A549 (cell line): ENCODE measurements around the gene STN1. TPM values are rescaled to one million over a fixed set of nuclear protein-coding genes. Genes with fewer than 3 reads are reported as not detected.

Experiments
- ATAC-seq, 2 experiments: fragments of 200-7000 bp in 1 of 2; fragments of >200 bp in 1 of 2; cut with Nextera tagmentation in 1 of 2; cut with Tn5 transposase in 1 of 2; 3 replicates each; pipeline versions ENCODE4 v1.8.0 to v1.9.1; 2018 to 2020; ENCODE audit warnings: mild to moderate bottlenecking in 1 of 2, moderate library complexity in 1 of 2
- CTCF ChIA-PET: fragments of 300-600 bp; sonication (Branson Sonifier 250); formaldehyde crosslinking; extraction: SDS; loops from one replicate; lab custom pipeline; 2021; ENCODE audit warnings: antibody characterized with exemption, inconsistent platforms; lab: Yijun Ruan, JAX
- POLR2A ChIA-PET: fragments of 350-600 bp; formaldehyde crosslinking; extraction: SDS; loops from one replicate; lab custom pipeline; 2021; ENCODE audit warnings: antibody characterized with exemption, inconsistent platforms; lab: Yijun Ruan, JAX
- DNase-seq, 2 experiments: peaks; one replicate each; pipeline versions ENCODE4 v3.0.0 to v3.0.0-alpha.2; 2011 to 2016; ENCODE audit warnings: low read depth in 1 of 2, low spot score in 1 of 2
- FAIRE-seq: peaks from 2 replicates; lab custom pipeline; 2011; peaks lifted over from hg19 to GRCh38; lab: Jason Lieb, UNC
- H3K27ac ChIP-seq, 2 experiments: fragments of >200 bp; sonication (Bioruptor Twin); formaldehyde crosslinking; 3 replicates each; pipeline ENCODE4 v1.5.1; 2016 to 2017
- H3K4me1 ChIP-seq: fragments of >200 bp; sonication (Bioruptor Twin); formaldehyde crosslinking; 3 replicates; pipeline ENCODE4 v1.6.1; 2016
- H3K4me2 ChIP-seq: fragments of >200 bp; sonication (Bioruptor Twin); formaldehyde crosslinking; 3 replicates; pipeline ENCODE4 v1.6.1; 2016
- H3K4me3 ChIP-seq: fragments of >200 bp; sonication (Bioruptor Twin); formaldehyde crosslinking; 3 replicates; pipeline ENCODE4 v1.5.1; 2016
- H3K9me3 ChIP-seq: fragments of >200 bp; sonication (Bioruptor Twin); formaldehyde crosslinking; 3 replicates; pipeline ENCODE4 v1.6.1; 2016
- BHLHE40 ChIP-seq: IDR thresholded peaks from 2 replicates; pipeline ENCODE4 v1.6.1; 2012; ENCODE audit warnings: low read depth, low read length, inconsistent platforms
- CHD2 ChIP-seq: fragments of 150-350 bp; IDR thresholded peaks from 2 replicates; pipeline ENCODE4 v1.6.1; 2014; ENCODE audit warnings: low read length; ENCODE audit not compliant: partially characterized antibody
- EHF ChIP-seq: fragments of 250-450 bp; sonication (Bioruptor Pico); IDR thresholded peaks from 2 replicates; pipeline ENCODE4 v1.5.0; 2020; ENCODE audit warnings: mild to moderate bottlenecking
- EHMT2 ChIP-seq: fragments of 200-600 bp; sonication (generic); IDR thresholded peaks from 2 replicates; pipeline ENCODE4 v1.6.1; 2016; ENCODE audit warnings: antibody characterized with exemption, low read depth, mild to moderate bottlenecking, moderate library complexity
- ELK1 ChIP-seq: fragments of 150-350 bp; IDR thresholded peaks from 2 replicates; pipeline ENCODE4 v1.6.1; 2014; ENCODE audit warnings: low read depth, mild to moderate bottlenecking, low read length
- EP300 ChIP-seq, 2 experiments: fragments of >200 bp; sonication (Bioruptor Twin); formaldehyde crosslinking; IDR thresholded peaks; 2 replicates in 1 of 2; 3 replicates in 1 of 2; pipeline ENCODE4 v1.6.1; 2016 to 2017
- ESRRA ChIP-seq: fragments of 150-350 bp; IDR thresholded peaks from 2 replicates; pipeline ENCODE4 v1.6.1; 2014; ENCODE audit warnings: mild to moderate bottlenecking, low read length, borderline replicate concordance
- FOSB ChIP-seq: fragments of 250-450 bp; sonication (Bioruptor Pico); IDR thresholded peaks from 2 replicates; pipeline ENCODE4 v1.5.0; 2020; ENCODE audit warnings: mild to moderate bottlenecking, moderate library complexity
- FOSL2 ChIP-seq, 2 experiments: fragments of 450-650 bp in 1 of 2; fragments of >200 bp in 1 of 2; sonication (Bioruptor Twin) in 1 of 2; formaldehyde crosslinking; IDR thresholded peaks; 2 replicates each; pipeline versions ENCODE4 v1.5.0 to v1.6.1; 2016 to 2020; ENCODE audit warnings: mild to moderate bottlenecking in 1 of 2, moderate library complexity in 1 of 2
- FOXS1 ChIP-seq: fragments of 250-450 bp; sonication (Bioruptor Pico); IDR thresholded peaks from 2 replicates; pipeline ENCODE4 v1.5.0; 2020; ENCODE audit warnings: mild to moderate bottlenecking, moderate library complexity
- HDAC2 ChIP-seq: fragments of 200-600 bp; sonication (generic); IDR thresholded peaks from 2 replicates; pipeline ENCODE4 v1.6.1; 2016
- HES2 ChIP-seq: fragments of >200 bp; sonication (Bioruptor Twin); formaldehyde crosslinking; IDR thresholded peaks from 2 replicates; pipeline ENCODE4 v1.6.1; 2016
- HEYL ChIP-seq: fragments of 250-450 bp; sonication (Bioruptor Pico); IDR thresholded peaks from 2 replicates; pipeline ENCODE4 v1.8.0; 2021; ENCODE audit warnings: mild to moderate bottlenecking, moderate library complexity
- KDM5A ChIP-seq: fragments of 200-600 bp; sonication (generic); IDR thresholded peaks from 2 replicates; pipeline ENCODE4 v1.6.1; 2016; ENCODE audit warnings: antibody characterized with exemption, mild to moderate bottlenecking
- MAFK ChIP-seq: fragments of 450-650 bp; IDR thresholded peaks from 2 replicates; pipeline ENCODE4 v1.6.1; 2014; ENCODE audit not compliant: partially characterized antibody
- MAX ChIP-seq: IDR thresholded peaks from 2 replicates; pipeline ENCODE4 v1.6.1; 2012
- MYC ChIP-seq: IDR thresholded peaks from 2 replicates; pipeline ENCODE4 v1.6.1; 2012; ENCODE audit warnings: mild to moderate bottlenecking, inconsistent platforms, low read length, improper control_type of control experiment, borderline replicate concordance
- POLR2A ChIP-seq: IDR thresholded peaks from 2 replicates; pipeline ENCODE4 v1.6.1; 2012; ENCODE audit warnings: mild to moderate bottlenecking, low read length
- RCOR1 ChIP-seq: fragments of 150-350 bp; IDR thresholded peaks from 2 replicates; pipeline ENCODE4 v1.6.1; 2014; ENCODE audit warnings: antibody characterized with exemption, low read length, low read depth
- TFCP2L1 ChIP-seq: fragments of 250-450 bp; sonication (Bioruptor Pico); IDR thresholded peaks from 2 replicates; pipeline ENCODE4 v1.5.0; 2021; ENCODE audit warnings: mild to moderate bottlenecking
- ZC3H11A ChIP-seq: fragments of 450-650 bp; IDR thresholded peaks from 2 replicates; pipeline ENCODE4 v1.6.1; 2014; ENCODE audit warnings: antibody characterized with exemption, mild to moderate bottlenecking
- ZFP36 ChIP-seq: fragments of 450-650 bp; IDR thresholded peaks from 2 replicates; pipeline ENCODE4 v1.6.1; 2014; ENCODE audit warnings: borderline replicate concordance; ENCODE audit not compliant: partially characterized antibody
- WGBS: methylation state at CpG from one replicate; pipeline ENCODE4 v1.1.6; 2017; ENCODE audit errors: missing lambda C conversion rate; 5-methylcytosine and 5-hydroxymethylcytosine counted together
- polyA plus RNA-seq, 4 experiments: library from polyadenylated mRNA; depleted of rRNA in 3 of 4; stranded (reverse); fragments of >200 nt; fragmentation: RNase III in 1 of 4; extraction: RNeasy Plus Mini Kit Qiagen cat#74134 plus additional on column Dnase treatment in 1 of 4; gene quantifications; 2 replicates in 3 of 4; 3 replicates in 1 of 4; pipeline ENCODE4 v1.2.3, GENCODE V29; 2011 to 2017
- TF ChIP-seq, protein P1 (sequence below): fragments of 250-450 bp; sonication (Bioruptor Pico); IDR thresholded peaks from 2 replicates; pipeline ENCODE4 v1.5.0; 2021; ENCODE audit warnings: mild to moderate bottlenecking, moderate library complexity, borderline replicate concordance
- TF ChIP-seq, protein P2 (sequence below): fragments of >200 bp; sonication (Bioruptor Twin); formaldehyde crosslinking; IDR thresholded peaks from 3 replicates; pipeline ENCODE4 v1.6.1; 2016

Gene STN1
- polyA plus RNA-seq, 2 of the 4 experiments (the other 2 are of a cell fraction), result 17.1 to 34.5 TPM

GRCh38 chr10:103853428-103854264 is 64.3 kb downstream of the STN1 start:
- TF ChIP-seq, protein P1, sequence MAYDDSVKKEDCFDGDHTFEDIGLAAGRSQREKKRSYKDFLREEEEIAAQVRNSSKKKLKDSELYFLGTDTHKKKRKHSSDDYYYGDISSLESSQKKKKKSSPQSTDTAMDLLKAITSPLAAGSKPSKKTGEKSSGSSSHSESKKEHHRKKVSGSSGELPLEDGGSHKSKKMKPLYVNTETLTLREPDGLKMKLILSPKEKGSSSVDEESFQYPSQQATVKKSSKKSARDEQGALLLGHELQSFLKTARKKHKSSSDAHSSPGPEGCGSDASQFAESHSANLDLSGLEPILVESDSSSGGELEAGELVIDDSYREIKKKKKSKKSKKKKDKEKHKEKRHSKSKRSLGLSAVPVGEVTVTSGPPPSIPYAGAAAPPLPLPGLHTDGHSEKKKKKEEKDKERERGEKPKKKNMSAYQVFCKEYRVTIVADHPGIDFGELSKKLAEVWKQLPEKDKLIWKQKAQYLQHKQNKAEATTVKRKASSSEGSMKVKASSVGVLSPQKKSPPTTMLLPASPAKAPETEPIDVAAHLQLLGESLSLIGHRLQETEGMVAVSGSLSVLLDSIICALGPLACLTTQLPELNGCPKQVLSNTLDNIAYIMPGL, result no peak
- TF ChIP-seq FOSB (CRISPR knock-in tag), result no peak
- no peak for TF ChIP-seq EP300 (IDR thresholded peaks at IDR 0.05)
- no peak for TF ChIP-seq KDM5A
- TF ChIP-seq ESRRA, result no peak
- no peak for TF ChIP-seq POLR2A
- TF ChIP-seq EHF (CRISPR knock-in tag), result no peak
- no peak for TF ChIP-seq CHD2
- TF ChIP-seq FOXS1 (CRISPR knock-in tag), result no peak
- TF ChIP-seq FOSL2 (IDR thresholded peaks at IDR 0.05), result no peak
- no peak for TF ChIP-seq FOSL2 (CRISPR knock-in tag; IDR thresholded peaks at IDR 0.05)
- TF ChIP-seq HES2, result no peak
- no peak for TF ChIP-seq MAFK
- no peak for TF ChIP-seq MYC
- no peak for TF ChIP-seq HEYL
- DNase-seq (no peak), FAIRE-seq (no peak), ATAC-seq (no peak)
- H3K9me3 ChIP-seq, result no peaks in the 10 kb centered on the region
- H3K4me2 ChIP-seq, result peak overlapping the region; percentile 97
- H3K4me1 ChIP-seq, result peaks cover 12% of the 10 kb centered on the region
- peak overlapping the region; percentile 79; the same call in 1 of the 3 replicates for H3K4me3 ChIP-seq
- POLR2A ChIA-PET, result no interaction called here
- H3K27ac ChIP-seq, result peak overlapping the region; percentile 86 to 91; a peak in 4 of 6 replicates
- CTCF ChIA-PET, result interaction anchor here (0.9 to 10.5 kb wide), 14 partner anchors 11 to 158 kb away, joined by 3 to 184 read pairs (median 4); no protein-coding TSS in a partner anchor
- WGBS, result 76% methylated on average over 9 of the region's 9 CpGs

GRCh38 chr10:103852856-103853255 is 65.1 kb downstream of the STN1 start:
- CTCF ChIA-PET, result interaction anchor here (0.9 to 10.5 kb wide), 6 partner anchors 10 to 141 kb away, joined by 3 to 184 read pairs (median 6); no protein-coding TSS in a partner anchor

More at GRCh38 chr10:103852856-103853255, 65.1 kb downstream of the STN1 start:
- DNase-seq, result no peak
- POLR2A ChIA-PET, result no interaction called here
- H3K9me3 ChIP-seq, result no peaks in the 10 kb centered on the region
- H3K4me3 ChIP-seq, result no peak overlapping the region
- WGBS, result 93% methylated on average over 7 of the region's 7 CpGs
- H3K27ac ChIP-seq, result no peak overlapping the region
- H3K4me1 ChIP-seq, result peaks cover 12% of the 10 kb centered on the region
- TF ChIP-seq MAX (no peak), ELK1 (no peak), RCOR1 (no peak), ZC3H11A (no peak), TFCP2L1 (CRISPR knock-in tag) (no peak), FOSL2 (IDR thresholded peaks at IDR 0.05) (no peak), FOSL2 (CRISPR knock-in tag; IDR thresholded peaks at IDR 0.05) (no peak), EHMT2 (no peak), ZFP36 (no peak), BHLHE40 (no peak), HDAC2 (no peak), FOSB (CRISPR knock-in tag) (no peak), MAFK (no peak)
- TF ChIP-seq, protein P2, sequence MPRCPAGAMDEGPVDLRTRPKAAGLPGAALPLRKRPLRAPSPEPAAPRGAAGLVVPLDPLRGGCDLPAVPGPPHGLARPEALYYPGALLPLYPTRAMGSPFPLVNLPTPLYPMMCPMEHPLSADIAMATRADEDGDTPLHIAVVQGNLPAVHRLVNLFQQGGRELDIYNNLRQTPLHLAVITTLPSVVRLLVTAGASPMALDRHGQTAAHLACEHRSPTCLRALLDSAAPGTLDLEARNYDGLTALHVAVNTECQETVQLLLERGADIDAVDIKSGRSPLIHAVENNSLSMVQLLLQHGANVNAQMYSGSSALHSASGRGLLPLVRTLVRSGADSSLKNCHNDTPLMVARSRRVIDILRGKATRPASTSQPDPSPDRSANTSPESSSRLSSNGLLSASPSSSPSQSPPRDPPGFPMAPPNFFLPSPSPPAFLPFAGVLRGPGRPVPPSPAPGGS, result no peak
- no peak for ATAC-seq
- FAIRE-seq, result no peak
- H3K4me2 ChIP-seq, result no peak overlapping the region
